OCI-LY1 (cell line): Measurements from ENCODE around the gene LRFN2.

Experiments
- EZH2 ChIP-seq: fragments of 200-600 bp; sonication (generic), shearing (Covaris generic); IDR thresholded peaks from 2 replicates; pipeline ENCODE4 v1.8.0; 2017; ENCODE audit warnings: borderline replicate concordance, mixed run types, mild to moderate bottlenecking, antibody characterized with exemption, low read length, moderate library complexity, mixed read lengths
- TF ChIP-seq, protein P1 (sequence below): fragments of 200-600 bp; sonication (generic), shearing (Covaris generic); IDR thresholded peaks from 2 replicates; pipeline ENCODE4 v1.5.1; 2017; ENCODE audit warnings: mild to moderate bottlenecking, antibody characterized with exemption, low read length, moderate library complexity, mixed read lengths

- TF ChIP-seq, protein P1, sequence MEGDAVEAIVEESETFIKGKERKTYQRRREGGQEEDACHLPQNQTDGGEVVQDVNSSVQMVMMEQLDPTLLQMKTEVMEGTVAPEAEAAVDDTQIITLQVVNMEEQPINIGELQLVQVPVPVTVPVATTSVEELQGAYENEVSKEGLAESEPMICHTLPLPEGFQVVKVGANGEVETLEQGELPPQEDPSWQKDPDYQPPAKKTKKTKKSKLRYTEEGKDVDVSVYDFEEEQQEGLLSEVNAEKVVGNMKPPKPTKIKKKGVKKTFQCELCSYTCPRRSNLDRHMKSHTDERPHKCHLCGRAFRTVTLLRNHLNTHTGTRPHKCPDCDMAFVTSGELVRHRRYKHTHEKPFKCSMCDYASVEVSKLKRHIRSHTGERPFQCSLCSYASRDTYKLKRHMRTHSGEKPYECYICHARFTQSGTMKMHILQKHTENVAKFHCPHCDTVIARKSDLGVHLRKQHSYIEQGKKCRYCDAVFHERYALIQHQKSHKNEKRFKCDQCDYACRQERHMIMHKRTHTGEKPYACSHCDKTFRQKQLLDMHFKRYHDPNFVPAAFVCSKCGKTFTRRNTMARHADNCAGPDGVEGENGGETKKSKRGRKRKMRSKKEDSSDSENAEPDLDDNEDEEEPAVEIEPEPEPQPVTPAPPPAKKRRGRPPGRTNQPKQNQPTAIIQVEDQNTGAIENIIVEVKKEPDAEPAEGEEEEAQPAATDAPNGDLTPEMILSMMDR: no peak
- TF ChIP-seq EZH2: no peak
Observed at GRCh38 chr6:40343318-40343876, 243.8 kb downstream of the LRFN2 start.
